Measurements from ENCODE around the gene NID2. TPM values are rescaled to one million over a fixed set of nuclear protein-coding genes. Genes with fewer than 3 reads are reported as not detected.

NID2 gene
- total and polyA plus RNA-seq, 3 donors from 2014 or later, result 5.3 to 10.6 (median 8.1) TPM

DNA sequence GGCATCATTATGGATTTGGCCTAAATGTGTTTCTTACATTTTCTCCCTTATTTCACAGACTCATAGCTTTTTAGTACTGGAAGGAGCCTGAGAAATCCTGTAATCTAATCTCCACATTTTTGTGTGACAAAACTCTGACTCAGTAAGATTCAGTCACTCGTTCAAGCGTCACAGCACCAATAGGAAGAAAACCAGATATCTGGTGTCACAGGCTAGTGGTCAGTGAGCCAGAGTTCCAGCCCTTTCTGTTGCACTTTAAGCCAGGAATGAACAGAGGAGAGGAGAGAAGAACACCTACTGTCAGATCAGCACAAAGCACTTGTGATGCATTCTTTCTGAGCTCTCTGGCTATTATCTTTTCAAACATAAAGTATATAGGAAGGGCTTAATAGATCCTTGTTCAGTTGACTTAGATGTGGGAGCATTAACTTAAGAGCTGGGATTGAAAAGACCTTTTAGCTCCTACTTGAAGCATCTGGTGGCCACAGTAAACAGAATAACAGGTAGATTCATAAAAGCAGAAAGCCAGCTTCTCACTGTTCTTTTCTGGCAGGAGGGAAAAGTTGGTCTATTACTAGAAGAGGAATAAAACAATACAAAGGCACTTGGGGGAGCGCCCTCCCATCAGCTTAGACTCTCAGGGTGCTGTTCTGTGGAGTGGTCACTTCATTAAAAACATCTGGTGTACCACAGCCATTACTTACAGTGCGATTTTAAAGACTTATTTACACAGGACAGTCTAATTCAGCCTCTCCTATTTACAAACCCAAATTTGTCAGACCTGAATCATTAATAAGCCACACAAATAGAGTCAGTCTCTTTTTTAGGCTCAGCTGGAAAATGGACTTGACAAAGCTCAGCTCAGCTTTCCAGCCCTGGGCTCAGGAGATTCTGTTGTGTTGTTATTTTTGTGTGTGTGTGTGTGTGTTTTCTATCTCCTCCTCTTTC is 12.2 kb upstream of the NID2 start:
- WGBS, 2 donors, result 72 to 74% methylated on average over 4 of the region's 4 CpGs
- no peak overlapping the region for H3K27ac ChIP-seq
- no peaks in the 10 kb centered on the region for H3K36me3 ChIP-seq (ENCODE audit: low read depth, missing control alignments)
- no peaks in the 10 kb centered on the region for H3K27me3 ChIP-seq
- no peaks in the 10 kb centered on the region for H3K4me1 ChIP-seq
- intact Hi-C loops (cut with DNase I; ENCODE audit: low total_unique reads), result no loop called here
- H3K9me3 ChIP-seq, result no peaks in the 10 kb centered on the region
- H3K4me3 ChIP-seq, result no peak overlapping the region
- TF ChIP-seq, protein P1, sequence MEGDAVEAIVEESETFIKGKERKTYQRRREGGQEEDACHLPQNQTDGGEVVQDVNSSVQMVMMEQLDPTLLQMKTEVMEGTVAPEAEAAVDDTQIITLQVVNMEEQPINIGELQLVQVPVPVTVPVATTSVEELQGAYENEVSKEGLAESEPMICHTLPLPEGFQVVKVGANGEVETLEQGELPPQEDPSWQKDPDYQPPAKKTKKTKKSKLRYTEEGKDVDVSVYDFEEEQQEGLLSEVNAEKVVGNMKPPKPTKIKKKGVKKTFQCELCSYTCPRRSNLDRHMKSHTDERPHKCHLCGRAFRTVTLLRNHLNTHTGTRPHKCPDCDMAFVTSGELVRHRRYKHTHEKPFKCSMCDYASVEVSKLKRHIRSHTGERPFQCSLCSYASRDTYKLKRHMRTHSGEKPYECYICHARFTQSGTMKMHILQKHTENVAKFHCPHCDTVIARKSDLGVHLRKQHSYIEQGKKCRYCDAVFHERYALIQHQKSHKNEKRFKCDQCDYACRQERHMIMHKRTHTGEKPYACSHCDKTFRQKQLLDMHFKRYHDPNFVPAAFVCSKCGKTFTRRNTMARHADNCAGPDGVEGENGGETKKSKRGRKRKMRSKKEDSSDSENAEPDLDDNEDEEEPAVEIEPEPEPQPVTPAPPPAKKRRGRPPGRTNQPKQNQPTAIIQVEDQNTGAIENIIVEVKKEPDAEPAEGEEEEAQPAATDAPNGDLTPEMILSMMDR (IDR thresholded peaks at IDR 0.05), result no peak
- no peak for TF ChIP-seq POLR2A (IDR thresholded peaks at IDR 0.05)
- no peak for DNase-seq

DNA sequence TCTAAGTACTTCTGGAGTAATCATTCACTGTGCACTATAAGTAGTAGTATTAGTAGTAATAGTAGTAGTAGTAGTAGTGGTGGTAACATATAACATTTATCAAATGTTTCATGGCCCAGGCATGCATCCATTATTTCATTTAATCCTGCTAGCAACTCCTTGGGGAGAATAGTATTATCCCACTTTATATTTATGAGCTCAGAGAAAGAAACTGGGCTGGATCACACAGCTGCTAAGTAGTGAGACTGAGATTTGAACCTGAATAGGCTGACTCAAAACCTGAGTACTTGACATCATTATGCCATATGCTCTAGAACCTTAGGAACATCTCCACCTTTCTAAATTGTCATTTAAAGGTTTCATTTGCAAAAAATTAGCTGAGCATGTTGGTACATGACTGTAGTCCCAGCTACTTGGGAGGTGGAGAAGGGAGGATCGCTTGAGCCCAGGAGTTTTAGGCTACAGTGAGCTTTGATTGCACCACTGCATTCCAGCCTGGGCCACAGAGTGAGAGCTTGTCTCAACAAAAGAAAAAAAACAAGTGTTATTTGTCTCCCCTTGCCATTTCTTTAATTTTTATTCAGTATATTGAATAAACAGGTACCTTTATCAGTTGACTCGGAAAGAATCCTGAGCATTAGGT is 11.4 kb upstream of the NID2 start:
- intact Hi-C loops (cut with DNase I; ENCODE audit: low total_unique reads), result no loop called here
- no peak for DNase-seq
- WGBS, 2 donors, result 80 to 98% methylated on average over 2 of the region's 2 CpGs
- Histone ChIP-seq H3K36me3 (ENCODE audit: low read depth, missing control alignments) (no peaks in the 10 kb centered on the region), H3K4me1 (no peaks in the 10 kb centered on the region), H3K27ac (no peak overlapping the region), H3K27me3 (no peaks in the 10 kb centered on the region), H3K4me3 (no peak overlapping the region), H3K9me3 (no peaks in the 10 kb centered on the region)
- no peak for TF ChIP-seq POLR2A (IDR thresholded peaks at IDR 0.05)
- TF ChIP-seq, protein P1 (IDR thresholded peaks at IDR 0.05), result no peak

DNA sequence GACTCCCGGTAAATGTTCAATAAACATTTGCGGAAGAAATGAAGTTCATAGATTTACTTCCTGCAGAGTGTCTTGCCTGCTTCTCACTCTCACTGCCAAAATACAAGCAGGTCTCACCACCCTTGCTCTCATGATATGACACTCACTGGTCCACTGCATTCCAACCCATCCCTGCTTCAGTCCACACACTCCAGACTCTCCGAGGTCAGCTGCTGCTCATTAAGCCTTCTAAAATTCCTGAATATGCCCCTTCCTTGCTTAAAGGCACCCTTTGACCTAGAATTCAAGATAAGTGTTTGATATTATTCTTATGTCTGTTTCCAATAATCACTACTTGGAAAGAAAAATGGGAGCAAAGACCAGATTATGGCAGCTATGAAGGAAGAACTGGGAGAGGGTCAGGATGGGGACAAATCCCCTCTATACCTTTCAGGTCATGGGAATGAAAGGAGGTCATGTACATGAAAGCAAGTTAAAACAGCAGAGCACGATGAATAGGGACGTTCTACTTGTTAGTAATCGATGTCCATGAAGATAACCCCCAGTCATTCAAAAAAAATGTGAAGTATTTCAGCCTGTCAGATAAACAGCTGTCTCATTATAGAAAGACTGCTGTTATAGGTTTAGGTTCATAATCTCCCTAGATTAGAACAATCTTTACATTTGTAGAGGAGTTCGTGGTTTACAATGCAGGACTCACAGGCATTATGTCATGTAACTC is 10.5 kb upstream of the NID2 start:
- intact Hi-C loops (cut with DNase I; ENCODE audit: low total_unique reads), result no loop called here
- no peak overlapping the region for H3K27ac ChIP-seq
- TF ChIP-seq, protein P1 (IDR thresholded peaks at IDR 0.05), result no peak
- TF ChIP-seq POLR2A (IDR thresholded peaks at IDR 0.05), result no peak
- 72 to 75% methylated on average over 7 of the region's 7 CpGs for WGBS, 2 donors
- no peaks in the 10 kb centered on the region for H3K4me1 ChIP-seq
- H3K4me3 ChIP-seq, result no peak overlapping the region
- H3K9me3 ChIP-seq, result no peaks in the 10 kb centered on the region
- H3K27me3 ChIP-seq, result no peaks in the 10 kb centered on the region
- DNase-seq, result no peak
- H3K36me3 ChIP-seq (ENCODE audit: low read depth, missing control alignments), result no peaks in the 10 kb centered on the region

DNA sequence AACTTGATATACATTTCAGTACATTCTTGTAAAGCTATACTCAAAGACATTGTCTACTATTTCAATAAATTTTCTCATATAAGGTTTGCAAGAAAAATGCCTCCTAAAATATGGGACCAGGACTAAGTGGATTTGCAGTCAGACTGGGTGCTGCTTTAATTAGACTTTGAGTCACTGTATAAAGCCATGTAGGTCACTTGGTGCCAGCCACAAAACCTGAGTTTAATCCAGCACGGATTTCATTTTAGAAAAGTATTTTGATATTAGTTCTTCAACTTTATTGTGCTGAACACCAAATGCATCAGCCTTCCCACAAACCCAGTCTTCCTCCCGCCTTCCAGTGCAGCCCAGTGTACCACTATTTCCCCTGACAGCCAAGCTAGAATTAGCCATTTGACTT is 9.9 kb upstream of the NID2 start:
- Histone ChIP-seq H3K36me3 (ENCODE audit: low read depth, missing control alignments) (no peaks in the 10 kb centered on the region), H3K27ac (no peak overlapping the region), H3K4me3 (no peak overlapping the region), H3K27me3 (no peaks in the 10 kb centered on the region), H3K9me3 (no peaks in the 10 kb centered on the region), H3K4me1 (no peaks in the 10 kb centered on the region)
- intact Hi-C loops (cut with DNase I; ENCODE audit: low total_unique reads), result no loop called here
- WGBS, 2 donors, result 88 to 95% methylated on average over 2 of the region's 2 CpGs
- TF ChIP-seq, protein P1 (IDR thresholded peaks at IDR 0.05), result no peak
- TF ChIP-seq POLR2A (IDR thresholded peaks at IDR 0.05), result no peak
- no peak for DNase-seq

All from testis (tissue), 3 donors.